ENCODE data around the gene ZBED1. TPM values are rescaled to one million over a fixed set of nuclear protein-coding genes. Genes with fewer than 3 reads are reported as not detected.
"Not testable (repeated sequence)": the region's sequence is repeated elsewhere in the genome, so short reads cannot be mapped to it uniquely, and the experiment has no call there.

ZBED1 gene
- total RNA-seq, 1 experiment from 2014 or later: 15.1 TPM

DNA sequence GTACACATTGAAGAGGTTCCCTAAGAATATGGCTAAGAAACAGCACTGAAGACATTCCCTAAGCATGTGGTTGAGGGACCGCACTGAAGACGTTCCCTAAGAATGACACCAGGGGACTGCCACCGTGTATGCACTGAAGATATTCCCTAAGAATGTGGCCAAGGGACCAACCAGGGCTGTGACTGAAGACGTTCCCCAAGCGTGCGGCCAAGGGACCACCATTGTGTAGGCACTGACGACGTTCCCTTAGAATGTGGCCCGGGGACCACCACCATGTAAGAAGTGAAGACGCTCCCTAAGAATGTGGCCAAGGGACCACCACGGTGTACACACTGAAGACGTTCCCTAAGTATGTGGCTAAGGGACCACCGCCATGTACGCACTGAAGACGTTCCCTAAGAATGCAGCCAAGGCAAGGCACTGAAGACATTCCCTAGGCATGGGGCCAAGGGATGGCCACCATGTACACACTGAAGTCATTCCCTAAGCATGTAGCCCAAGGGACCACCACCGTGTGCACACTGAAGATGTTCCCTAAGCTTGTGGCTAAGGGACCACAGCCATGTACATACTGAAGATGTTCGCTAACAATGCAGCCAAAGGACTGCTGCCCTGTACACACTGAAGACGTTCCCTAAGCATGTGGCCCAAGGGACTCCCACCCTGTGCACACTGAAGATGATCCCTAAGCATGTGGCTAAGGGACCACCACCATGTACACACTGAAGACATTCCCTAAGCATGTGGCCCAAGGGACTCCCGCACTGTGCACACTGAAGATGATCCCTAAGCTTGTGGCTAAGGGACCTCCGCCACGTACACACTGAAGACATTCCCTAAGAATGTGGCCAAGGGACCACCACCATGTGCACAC is 22.0 kb downstream of the ZBED1 start:
- peaks cover 20% of the 10 kb centered on the region for H3K79me2 ChIP-seq (ENCODE audit: low read length)
- no peaks in the 10 kb centered on the region for H3K36me3 ChIP-seq (ENCODE audit: insufficient read depth, low read length)
- H3K4me2 ChIP-seq (ENCODE audit: low read depth, low read length, poor library complexity, severe bottlenecking): no peak overlapping the region
- no peak overlapping the region for H2AFZ ChIP-seq (ENCODE audit: low read length)
- no peaks in the 10 kb centered on the region for H3K27me3 ChIP-seq (ENCODE audit: low read length)
- no peak overlapping the region for H3K4me3 ChIP-seq (ENCODE audit: low read length)
- H3K9ac ChIP-seq (ENCODE audit: low read length): no peak overlapping the region
- no peaks in the 10 kb centered on the region for H4K20me1 ChIP-seq (ENCODE audit: insufficient read depth, low read depth, low read length)
- no peak overlapping the region for H3K27ac ChIP-seq (ENCODE audit: low read length)
- H3K9me2 ChIP-seq (replicated peaks; ENCODE audit: insufficient read depth, low read length): no peaks in the 10 kb centered on the region
- no peaks in the 10 kb centered on the region for H3K4me1 ChIP-seq (ENCODE audit: low read length)
- H3K9me3 ChIP-seq (ENCODE audit: low read length): no peaks in the 10 kb centered on the region
- DNase-seq: no peak

DNA sequence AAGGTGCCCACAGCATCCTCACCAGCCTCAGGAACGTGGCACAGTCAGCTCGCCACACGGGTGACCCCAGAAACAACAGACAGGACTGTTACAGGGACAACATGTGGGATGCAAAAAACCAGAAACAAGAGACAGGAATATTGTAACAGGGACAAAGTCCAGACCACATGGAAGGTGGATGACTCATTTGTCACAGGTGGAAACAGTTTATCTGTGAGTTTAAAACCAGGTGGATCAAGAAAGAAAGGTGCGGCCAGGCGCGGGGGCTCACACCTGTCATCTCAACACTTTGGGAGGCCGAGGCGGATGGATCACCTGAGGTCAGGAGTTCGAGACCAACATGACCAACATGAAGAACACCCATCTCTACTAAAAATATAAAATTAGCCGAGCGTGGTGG is 23.5 kb downstream of the ZBED1 start:
- not testable (repeated sequence) for H3K4me1 ChIP-seq (ENCODE audit: low read length); H3K4me3 ChIP-seq (ENCODE audit: low read length); H3K4me2 ChIP-seq (ENCODE audit: low read depth, low read length, poor library complexity, severe bottlenecking); H3K27me3 ChIP-seq (ENCODE audit: low read length); H4K20me1 ChIP-seq (ENCODE audit: insufficient read depth, low read depth, low read length); H3K9ac ChIP-seq (ENCODE audit: low read length); DNase-seq; H2AFZ ChIP-seq (ENCODE audit: low read length); H3K9me2 ChIP-seq (replicated peaks; ENCODE audit: insufficient read depth, low read length); H3K9me3 ChIP-seq (ENCODE audit: low read length); H3K27ac ChIP-seq (ENCODE audit: low read length); H3K36me3 ChIP-seq (ENCODE audit: insufficient read depth, low read length)
- peaks cover 22% of the 10 kb centered on the region for H3K79me2 ChIP-seq (ENCODE audit: low read length)

DNA sequence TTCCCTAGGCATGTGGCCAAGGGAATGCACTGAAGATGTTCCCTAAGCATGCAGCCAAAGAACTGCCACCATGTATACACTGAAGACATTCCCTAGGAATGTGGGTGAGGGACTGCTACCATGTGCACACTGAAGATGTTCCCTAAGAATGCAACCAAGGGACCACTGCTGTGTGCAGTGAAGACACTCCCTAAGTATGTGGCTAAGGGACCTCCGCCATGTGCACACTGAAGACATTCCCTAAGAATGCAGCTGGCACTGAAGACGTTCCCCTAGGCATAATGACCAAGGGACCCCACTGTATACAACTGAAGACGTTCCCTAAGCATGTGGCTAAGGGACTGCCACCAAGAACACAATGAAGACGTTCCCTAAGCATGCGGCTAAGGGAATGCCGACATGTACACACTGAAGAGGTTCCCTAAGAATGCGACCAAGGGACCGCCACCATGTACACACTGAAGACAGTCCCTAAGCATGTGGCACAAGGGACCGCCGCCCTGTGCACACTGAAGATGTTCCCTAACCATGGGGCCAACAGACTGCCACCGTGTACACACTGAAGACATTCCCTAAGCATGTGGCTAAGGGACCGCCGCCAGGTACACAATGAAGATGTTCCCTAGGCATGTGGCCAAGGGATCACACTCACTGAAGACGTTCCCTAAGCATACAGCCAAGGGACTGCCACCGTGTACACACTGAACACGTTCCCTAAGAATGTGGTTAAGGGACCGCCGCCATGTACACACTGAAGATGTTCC is 25.6 kb downstream of the ZBED1 start:
- Histone ChIP-seq H3K27ac (ENCODE audit: low read length) (no peak overlapping the region), H4K20me1 (ENCODE audit: insufficient read depth, low read depth, low read length) (no peaks in the 10 kb centered on the region), H3K79me2 (ENCODE audit: low read length) (peaks cover 26% of the 10 kb centered on the region), H3K9ac (ENCODE audit: low read length) (no peak overlapping the region), H2AFZ (ENCODE audit: low read length) (no peak overlapping the region), H3K27me3 (ENCODE audit: low read length) (no peaks in the 10 kb centered on the region), H3K4me1 (ENCODE audit: low read length) (no peaks in the 10 kb centered on the region), H3K4me3 (ENCODE audit: low read length) (no peak overlapping the region), H3K9me3 (ENCODE audit: low read length) (no peaks in the 10 kb centered on the region), H3K4me2 (ENCODE audit: low read depth, low read length, poor library complexity, severe bottlenecking) (no peak overlapping the region), H3K36me3 (ENCODE audit: insufficient read depth, low read length) (no peaks in the 10 kb centered on the region), H3K9me2 (replicated peaks; ENCODE audit: insufficient read depth, low read length) (no peaks in the 10 kb centered on the region)
- no peak for DNase-seq

DNA sequence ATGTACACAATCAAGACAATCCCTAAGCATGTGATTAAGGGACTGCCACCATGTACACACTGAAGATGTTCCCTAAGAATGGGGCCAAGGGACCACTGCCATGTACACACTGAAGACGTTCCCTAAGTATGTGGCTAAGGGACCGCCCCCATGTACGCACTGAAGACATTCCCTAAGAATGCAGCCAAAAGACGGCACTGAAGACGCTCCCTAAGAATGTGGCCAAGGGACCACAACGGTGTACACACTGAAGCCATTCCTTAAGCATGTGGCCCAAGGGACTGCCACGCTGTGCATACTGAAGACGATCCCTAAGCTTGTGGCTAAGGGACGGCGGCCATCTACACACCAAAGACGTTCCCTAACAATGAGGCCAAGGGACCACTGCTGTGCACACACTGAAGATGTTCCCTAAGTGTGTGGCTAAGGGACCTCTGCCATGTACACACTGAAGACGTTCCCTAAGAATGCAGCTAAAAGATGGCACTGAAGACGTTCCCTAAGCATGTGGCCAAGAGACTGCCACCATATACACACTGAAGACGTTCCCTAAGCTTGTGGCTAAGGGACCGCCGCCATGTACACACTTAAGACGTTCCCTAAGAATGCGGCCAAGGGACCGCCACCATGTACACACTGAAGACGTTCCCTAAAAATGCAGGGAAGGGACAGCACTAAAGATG is 26.4 kb downstream of the ZBED1 start:
- Histone ChIP-seq H3K36me3 (ENCODE audit: insufficient read depth, low read length) (no peaks in the 10 kb centered on the region), H3K4me3 (ENCODE audit: low read length) (no peak overlapping the region), H3K27ac (ENCODE audit: low read length) (no peak overlapping the region), H3K4me2 (ENCODE audit: low read depth, low read length, poor library complexity, severe bottlenecking) (no peak overlapping the region), H3K4me1 (ENCODE audit: low read length) (no peaks in the 10 kb centered on the region), H3K27me3 (ENCODE audit: low read length) (no peaks in the 10 kb centered on the region), H3K9ac (ENCODE audit: low read length) (no peak overlapping the region), H3K9me2 (replicated peaks; ENCODE audit: insufficient read depth, low read length) (no peaks in the 10 kb centered on the region), H4K20me1 (ENCODE audit: insufficient read depth, low read depth, low read length) (no peaks in the 10 kb centered on the region), H2AFZ (ENCODE audit: low read length) (no peak overlapping the region), H3K79me2 (ENCODE audit: low read length) (peaks cover 19% of the 10 kb centered on the region), H3K9me3 (ENCODE audit: low read length) (no peaks in the 10 kb centered on the region)
- no peak for DNase-seq

DNA sequence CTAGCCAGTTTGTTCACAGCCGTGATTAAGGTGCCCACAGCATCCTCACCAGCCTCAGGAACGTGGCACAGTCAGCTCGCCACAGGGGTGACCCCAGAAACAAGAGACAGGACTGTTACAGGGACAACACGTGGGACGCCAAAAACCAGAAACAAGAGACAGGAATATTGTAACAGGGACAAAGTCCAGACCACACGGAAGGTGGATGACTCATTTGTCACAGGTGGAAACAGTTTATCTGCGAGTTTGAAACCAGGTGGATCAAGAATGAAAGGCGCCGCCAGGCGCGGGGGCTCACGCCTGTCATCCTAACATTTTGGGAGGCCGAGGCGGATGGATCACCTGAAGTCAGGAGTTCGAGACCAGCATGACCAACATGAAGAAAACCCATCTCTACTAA is 27.7 kb downstream of the ZBED1 start:
- H2AFZ ChIP-seq (ENCODE audit: low read length); H3K9ac ChIP-seq (ENCODE audit: low read length): not testable (repeated sequence)
- H3K79me2 ChIP-seq (ENCODE audit: low read length): peaks cover 13% of the 10 kb centered on the region

DNA sequence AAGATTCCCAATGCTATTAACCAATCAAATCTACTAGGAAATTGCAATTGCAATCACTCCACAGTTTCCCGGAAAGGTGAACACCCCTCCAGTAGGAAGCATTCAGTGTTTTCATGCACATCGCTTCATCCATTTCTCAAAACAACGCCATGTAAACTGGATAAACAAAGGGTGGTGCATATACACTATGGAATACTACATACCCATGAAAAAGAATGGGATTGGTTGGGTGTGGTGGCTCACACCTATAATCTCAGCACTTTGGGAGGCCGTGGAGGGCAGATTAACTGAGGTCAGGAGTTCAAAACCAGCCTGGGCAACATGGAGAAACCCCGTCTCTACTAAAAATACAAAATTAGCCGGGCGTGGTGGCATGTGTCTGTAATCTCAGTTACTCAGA is 29.1 kb downstream of the ZBED1 start:
- DNase-seq: no peak
- Histone ChIP-seq H3K27ac (ENCODE audit: low read length) (no peak overlapping the region), H3K4me3 (ENCODE audit: low read length) (no peak overlapping the region), H4K20me1 (ENCODE audit: insufficient read depth, low read depth, low read length) (no peaks in the 10 kb centered on the region), H3K9me2 (replicated peaks; ENCODE audit: insufficient read depth, low read length) (no peaks in the 10 kb centered on the region), H3K36me3 (ENCODE audit: insufficient read depth, low read length) (no peaks in the 10 kb centered on the region), H3K9me3 (ENCODE audit: low read length) (no peaks in the 10 kb centered on the region), H3K4me1 (ENCODE audit: low read length) (no peaks in the 10 kb centered on the region), H3K79me2 (ENCODE audit: low read length) (peaks cover 11% of the 10 kb centered on the region), H3K4me2 (ENCODE audit: low read depth, low read length, poor library complexity, severe bottlenecking) (no peak overlapping the region), H3K27me3 (ENCODE audit: low read length) (no peaks in the 10 kb centered on the region), H3K9ac (ENCODE audit: low read length) (no peak overlapping the region), H2AFZ (ENCODE audit: low read length) (no peak overlapping the region)

More for the DNA sequence above, 27.7 kb downstream of the ZBED1 start:
- not testable (repeated sequence) for DNase-seq; H3K4me3 ChIP-seq (ENCODE audit: low read length); H3K27ac ChIP-seq (ENCODE audit: low read length); H3K36me3 ChIP-seq (ENCODE audit: insufficient read depth, low read length); H3K9me2 ChIP-seq (replicated peaks; ENCODE audit: insufficient read depth, low read length); H3K9me3 ChIP-seq (ENCODE audit: low read length); H3K4me2 ChIP-seq (ENCODE audit: low read depth, low read length, poor library complexity, severe bottlenecking); H3K27me3 ChIP-seq (ENCODE audit: low read length); H3K4me1 ChIP-seq (ENCODE audit: low read length); H4K20me1 ChIP-seq (ENCODE audit: insufficient read depth, low read depth, low read length)

DNA sequence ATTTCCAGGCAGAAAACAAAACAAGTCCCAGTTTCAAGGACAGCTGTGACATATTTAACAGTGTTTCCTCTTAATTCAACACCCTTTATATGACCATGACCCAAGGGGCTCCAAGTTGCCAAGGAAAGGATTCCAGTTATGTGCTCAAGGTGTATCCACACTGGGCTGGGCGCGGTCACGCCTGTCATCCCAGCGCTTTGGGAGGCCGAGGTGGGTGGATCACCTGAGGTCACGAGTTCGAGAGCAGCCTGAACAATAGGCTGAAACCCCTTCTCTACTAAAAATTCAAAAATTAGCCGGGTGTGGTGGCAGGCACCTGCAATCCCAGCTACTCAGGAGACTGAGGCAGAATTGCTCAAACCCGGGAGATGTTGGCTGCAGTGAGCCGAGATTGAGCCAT is 29.6 kb downstream of the ZBED1 start:
- H3K27me3 ChIP-seq (ENCODE audit: low read length); H3K4me3 ChIP-seq (ENCODE audit: low read length); H3K9me3 ChIP-seq (ENCODE audit: low read length); H2AFZ ChIP-seq (ENCODE audit: low read length); H3K4me1 ChIP-seq (ENCODE audit: low read length); H3K36me3 ChIP-seq (ENCODE audit: insufficient read depth, low read length); DNase-seq; H4K20me1 ChIP-seq (ENCODE audit: insufficient read depth, low read depth, low read length); H3K27ac ChIP-seq (ENCODE audit: low read length); H3K4me2 ChIP-seq (ENCODE audit: low read depth, low read length, poor library complexity, severe bottlenecking); H3K9me2 ChIP-seq (replicated peaks; ENCODE audit: insufficient read depth, low read length); H3K9ac ChIP-seq (ENCODE audit: low read length): not testable (repeated sequence)
- H3K79me2 ChIP-seq (ENCODE audit: low read length): peaks cover 11% of the 10 kb centered on the region

DNA sequence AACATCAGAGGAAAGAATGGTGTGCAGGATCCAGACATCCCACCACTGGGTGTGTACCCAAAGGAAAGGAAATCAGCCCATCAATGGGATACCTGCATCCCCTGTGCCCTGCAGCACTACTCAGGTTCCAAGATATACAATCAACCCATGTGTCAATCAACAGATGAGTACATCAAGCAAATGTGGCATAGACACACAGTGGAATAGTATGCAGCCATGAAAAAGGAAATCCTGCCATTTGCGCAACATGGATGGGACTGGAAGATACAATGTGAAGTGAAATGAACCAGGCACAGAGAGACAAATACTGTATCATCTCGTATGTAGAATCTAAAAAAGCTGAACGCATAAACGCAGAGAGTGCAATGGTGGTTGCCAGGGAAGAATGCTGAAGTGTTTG is 30.9 kb downstream of the ZBED1 start:
- not testable (repeated sequence) for H3K9ac ChIP-seq (ENCODE audit: low read length); H3K9me3 ChIP-seq (ENCODE audit: low read length); H2AFZ ChIP-seq (ENCODE audit: low read length); H3K9me2 ChIP-seq (replicated peaks; ENCODE audit: insufficient read depth, low read length); H3K4me2 ChIP-seq (ENCODE audit: low read depth, low read length, poor library complexity, severe bottlenecking); H3K27me3 ChIP-seq (ENCODE audit: low read length); H4K20me1 ChIP-seq (ENCODE audit: insufficient read depth, low read depth, low read length); H3K4me1 ChIP-seq (ENCODE audit: low read length); H3K36me3 ChIP-seq (ENCODE audit: insufficient read depth, low read length); H3K79me2 ChIP-seq (ENCODE audit: low read length); H3K4me3 ChIP-seq (ENCODE audit: low read length); DNase-seq; H3K27ac ChIP-seq (ENCODE audit: low read length)
